EL (cell line): ENCODE data around the gene PLXNA1.

ENCODE experiments used
- DNase-seq: peaks from one replicate; pipeline ENCODE4 v3.0.0-alpha.2; 2016

PLXNA1 gene

DNA sequence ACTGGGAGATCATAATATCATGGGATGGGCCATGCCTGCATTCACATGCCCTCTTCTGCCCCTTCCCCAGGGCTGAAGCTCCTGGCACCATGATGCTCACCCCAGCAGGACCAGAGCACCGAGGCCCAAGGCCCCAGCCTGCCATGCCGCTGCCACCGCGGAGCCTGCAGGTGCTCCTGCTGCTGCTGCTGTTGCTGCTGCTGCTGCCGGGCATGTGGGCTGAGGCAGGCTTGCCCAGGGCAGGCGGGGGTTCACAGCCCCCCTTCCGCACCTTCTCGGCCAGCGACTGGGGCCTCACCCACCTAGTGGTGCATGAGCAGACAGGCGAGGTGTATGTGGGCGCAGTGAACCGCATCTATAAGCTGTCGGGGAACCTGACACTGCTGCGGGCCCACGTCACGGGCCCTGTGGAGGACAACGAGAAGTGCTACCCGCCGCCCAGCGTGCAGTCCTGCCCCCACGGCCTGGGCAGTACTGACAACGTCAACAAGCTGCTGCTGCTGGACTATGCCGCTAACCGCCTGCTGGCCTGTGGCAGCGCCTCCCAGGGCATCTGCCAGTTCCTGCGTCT is 5.6 kb downstream of the PLXNA1 start:
- DNase-seq = no peak

DNA sequence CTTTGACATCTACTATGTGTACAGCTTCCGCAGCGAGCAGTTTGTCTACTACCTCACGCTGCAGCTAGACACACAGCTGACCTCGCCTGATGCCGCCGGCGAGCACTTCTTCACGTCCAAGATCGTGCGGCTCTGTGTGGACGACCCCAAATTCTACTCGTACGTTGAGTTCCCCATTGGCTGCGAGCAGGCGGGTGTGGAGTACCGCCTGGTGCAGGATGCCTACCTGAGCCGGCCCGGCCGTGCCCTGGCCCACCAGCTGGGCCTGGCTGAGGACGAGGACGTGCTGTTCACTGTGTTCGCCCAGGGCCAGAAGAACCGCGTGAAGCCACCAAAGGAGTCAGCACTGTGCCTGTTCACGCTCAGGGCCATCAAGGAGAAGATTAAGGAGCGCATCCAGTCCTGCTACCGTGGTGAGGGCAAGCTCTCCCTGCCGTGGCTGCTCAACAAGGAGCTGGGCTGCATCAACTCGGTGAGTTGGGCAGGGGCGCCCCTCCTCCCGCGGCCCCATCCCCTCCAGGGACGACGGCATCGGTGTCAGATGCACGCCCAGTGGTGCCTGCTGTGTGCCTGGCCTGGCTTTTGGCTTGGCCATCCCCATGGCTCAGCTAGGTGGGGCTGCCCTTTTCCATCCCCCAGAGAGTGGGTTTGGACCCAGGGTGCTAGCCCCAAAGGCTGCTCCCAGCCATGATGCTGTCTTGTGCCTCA is 6.6 kb downstream of the PLXNA1 start:
- no peak for DNase-seq

DNA sequence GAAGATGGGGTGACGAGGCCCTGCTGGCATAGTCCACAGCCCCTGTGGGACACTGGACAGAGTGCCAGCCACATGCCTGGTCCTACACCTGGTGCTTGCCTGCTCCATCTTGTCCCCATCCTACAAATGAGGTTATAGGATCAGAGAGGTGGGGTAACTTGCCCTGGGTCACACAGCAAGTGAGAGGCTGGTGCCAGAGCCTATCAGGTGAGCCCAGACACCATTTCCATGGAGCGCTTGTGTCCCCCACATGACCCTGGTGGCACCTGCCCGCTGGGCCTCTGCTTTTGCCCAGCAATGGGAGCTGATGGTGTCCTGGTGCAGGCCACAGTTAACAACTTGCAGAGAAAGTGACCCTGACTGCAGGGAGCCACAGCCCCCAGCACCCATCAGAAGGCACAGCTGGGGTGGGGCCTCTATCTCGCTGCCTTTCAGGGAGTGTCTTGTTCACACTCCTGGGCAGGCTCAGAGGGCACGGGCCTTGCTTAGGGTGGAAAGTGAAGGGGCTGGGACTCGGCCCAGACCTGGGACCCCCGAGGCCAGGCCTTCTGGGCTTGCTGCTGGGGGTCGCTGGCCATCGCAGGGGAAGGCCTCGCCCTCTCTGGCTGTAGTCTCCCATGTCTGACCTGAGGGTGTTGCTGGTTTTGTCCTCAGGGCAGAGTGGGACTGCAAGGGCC is 7.2 kb downstream of the PLXNA1 start:
- DNase-seq = no peak

DNA sequence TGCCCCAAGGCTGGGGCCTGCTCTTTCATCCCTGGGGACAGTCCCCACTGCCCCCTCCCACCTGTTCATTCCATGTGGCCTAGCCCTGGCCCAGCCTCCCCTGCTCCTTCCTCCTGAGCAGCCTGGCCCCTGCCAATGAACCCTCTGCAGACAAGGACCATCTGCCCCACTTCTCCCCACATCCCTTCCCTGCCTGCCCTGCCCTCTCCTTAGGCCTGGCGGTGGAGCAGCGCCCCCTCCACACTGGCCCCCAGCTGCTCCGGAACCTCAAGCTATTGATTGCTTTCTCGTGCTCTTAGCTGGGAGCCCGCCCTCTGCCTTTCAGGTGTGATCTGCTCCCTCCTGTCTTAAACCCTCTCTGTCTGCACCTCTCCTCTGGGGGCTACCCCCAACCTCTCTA is 8.0 kb downstream of the PLXNA1 start:
- no peak for DNase-seq

DNA sequence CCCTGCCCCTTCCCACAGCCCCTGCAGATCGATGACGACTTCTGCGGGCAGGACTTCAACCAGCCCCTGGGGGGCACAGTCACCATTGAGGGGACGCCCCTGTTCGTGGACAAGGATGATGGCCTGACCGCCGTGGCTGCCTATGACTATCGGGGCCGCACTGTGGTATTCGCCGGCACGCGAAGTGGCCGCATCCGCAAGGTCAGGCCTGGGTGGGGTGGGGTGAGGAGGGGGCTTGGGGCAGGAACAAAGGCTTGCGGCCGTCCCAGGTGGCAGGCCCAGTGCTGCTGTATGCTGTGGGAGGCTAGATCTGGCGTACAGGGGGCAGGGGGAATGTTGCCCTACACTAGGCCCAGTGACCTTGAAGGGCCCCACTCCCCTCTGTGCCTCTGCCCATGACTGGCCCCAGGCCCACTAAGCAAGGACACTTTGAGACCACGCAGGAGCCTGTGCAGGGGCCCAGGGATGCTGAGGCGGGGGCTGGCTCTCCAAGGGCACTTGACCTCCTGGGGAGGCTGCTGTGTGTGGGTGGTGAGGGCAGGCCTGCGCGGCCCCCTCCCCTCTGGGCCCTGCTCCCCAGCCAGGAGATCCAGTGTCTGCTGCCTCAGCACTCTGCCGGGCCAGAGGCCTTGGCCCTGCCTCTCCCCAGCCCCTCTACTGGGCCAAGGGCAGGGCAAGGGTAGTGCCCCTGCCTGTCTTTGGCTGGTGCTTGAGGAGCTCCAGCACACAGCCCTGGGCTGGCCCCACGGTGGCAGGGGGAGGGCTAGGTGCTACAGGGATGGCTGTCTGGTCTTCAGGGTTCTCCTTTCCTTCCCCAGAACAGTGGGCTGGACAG is 8.7 kb downstream of the PLXNA1 start:
- DNase-seq = no peak

DNA sequence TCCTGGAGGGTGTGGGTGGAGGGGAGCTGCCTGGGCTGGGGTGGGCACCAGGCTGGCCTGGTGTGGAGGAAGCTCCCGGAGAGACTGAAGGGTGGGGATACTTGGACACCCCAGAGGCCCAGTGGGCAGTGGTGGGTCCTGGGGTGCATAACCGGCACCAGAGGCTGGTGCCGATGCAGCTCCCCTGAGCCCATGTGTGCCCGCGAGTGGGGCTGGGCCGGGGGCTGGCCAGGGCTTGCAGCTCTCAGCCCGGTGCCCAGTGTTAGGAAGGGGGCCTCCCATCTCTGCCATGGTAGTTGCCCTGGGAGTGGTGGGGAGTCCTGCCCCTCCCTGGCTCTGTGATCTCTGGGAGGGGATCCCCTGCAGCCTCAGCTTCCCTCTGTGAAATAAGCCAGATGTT is 9.3 kb downstream of the PLXNA1 start:
- DNase-seq = no peak

DNA sequence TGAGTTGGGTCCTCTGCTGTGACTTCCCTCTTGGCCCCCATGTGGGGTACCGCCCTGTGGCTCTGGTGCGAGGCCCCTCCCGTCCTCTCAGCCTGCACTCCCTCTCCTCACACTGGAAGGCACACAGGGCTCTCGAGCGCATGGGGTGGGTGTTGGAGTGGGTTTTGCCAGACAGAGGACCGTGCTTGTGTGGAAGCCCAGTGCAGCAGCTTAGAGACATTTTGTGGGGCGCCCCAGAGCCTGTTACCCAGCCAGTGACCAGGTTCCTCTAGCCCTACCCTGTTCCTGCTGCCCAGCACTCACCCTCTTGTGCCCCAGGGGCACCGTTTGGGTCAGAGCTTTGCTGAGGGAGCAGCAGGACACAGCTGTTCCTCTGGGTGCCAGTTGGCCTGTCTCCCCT is 9.9 kb downstream of the PLXNA1 start:
- DNase-seq = no peak

DNA sequence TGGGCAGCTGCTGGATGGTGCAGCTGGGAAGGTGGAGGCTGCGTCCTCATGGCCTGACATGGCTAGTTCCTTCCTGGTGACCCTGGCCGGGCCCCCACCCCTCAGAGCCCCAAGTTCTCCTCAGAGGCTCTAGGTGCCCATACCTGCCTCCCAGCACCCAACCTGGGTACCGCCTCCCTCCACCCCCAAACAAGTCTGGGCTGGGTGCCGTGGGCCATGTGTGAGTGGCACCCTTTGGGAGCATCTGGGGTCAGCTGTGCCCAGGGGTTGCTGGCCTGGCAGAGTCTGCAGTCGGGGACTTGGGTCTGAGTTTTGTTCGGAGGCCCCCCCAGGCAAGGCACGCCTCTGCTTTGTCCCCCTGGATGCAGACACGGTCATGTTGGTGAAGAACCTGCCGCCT is 10.5 kb downstream of the PLXNA1 start:
- DNase-seq = no peak

DNA sequence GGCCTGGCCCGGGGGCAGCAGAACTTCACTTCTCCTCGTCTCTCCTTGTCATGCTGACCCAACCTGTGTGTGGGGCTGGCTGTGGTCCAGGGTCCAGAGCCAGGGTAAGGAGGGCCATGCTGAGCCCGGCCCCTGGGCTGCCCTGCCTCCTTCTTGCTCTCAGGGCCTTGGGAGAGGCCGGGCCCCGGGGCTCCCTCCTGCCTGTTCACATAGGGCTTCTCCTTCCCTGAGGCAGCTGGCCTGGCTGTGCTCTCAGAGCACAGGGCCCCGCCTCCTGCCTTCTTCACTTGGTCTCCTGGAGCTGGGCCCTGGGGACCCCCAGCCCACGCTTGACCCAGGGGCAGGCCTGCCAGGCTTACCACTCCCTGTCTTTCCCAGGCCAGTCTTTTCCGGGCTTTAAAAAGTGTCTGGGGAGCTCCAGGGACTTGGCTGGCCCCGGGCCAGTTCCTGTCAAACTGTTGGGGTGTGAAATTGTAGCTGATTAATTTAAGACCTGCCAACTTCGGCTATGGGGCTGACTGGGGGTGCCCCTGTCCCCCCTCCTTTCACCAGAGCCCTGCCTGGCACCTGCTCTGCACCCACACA is 11.8 kb downstream of the PLXNA1 start:
- no peak for DNase-seq

DNA sequence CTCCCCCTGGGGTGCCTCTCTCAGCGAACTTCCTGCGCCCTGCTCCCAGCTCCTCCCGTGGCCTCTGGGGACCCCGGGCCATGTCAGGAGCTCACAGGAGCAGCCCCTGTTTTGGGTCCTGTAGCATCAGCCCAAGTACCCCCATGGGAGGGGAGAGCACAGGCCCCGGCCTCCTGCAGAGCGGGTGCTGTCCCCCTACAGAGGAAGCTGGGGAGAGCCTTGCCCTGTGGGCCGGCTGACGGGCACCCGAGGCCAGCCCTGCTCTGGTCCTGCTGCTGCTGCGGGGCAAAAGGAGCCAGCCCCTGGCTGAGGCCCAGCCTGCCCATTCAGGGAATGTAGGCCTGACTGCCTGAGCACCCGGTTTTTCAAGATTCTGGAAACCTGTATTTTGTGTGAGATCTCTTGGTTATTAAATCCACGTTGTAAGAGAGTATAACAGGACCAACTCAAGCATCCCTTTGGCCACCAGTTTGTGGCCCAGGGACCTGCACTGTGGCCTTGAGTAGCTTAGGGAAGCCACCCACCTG is 12.4 kb downstream of the PLXNA1 start:
- no peak for DNase-seq

DNA sequence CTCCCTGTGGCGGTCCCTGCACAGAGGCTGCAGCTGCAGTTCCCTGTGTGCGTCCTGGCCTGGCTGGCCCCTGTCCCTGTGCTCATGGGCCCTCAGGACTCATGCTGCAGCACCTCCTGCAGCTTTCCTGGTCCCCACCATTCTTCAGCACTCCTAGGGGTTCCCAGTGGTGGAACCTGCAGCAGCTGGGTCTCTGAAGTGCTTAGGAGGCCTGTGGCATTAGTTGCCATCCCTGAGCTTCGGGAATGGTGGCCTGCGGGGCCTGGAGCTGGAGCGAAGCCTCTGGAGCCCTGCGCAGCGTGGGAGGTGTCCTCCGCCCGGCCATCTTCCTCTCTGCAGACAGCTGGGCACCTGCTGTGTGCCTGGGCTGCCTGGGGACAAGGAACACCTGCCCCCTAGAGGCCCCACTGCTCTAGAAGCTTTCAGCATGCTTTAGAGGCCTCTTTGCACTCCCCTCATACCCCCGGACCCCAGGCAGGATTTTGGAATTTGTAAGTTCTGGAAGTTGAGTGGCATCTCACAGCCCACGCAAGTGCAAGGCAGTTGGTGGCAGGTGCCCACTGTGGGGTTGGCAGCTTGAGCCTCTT is 13.1 kb downstream of the PLXNA1 start:
- no peak for DNase-seq

DNA sequence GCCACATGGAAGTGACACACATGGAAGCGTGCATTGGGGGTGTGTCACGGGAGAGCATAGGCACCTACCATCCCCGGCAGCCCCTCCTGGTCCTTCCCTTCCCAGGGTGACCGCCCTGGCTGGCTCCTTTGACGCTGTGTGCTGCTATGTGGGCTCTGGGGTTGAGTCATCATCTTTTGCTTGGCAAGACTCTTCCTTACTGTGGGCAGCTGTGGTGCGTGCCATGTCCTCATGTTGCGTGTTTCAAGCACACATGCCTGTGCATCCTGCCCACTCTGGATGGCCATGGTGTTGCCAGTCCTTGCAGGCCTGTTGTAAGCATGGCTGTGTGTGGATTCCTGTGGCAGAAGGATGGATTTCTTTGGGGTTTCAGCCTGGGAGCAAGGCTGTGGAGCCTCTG is 14.0 kb downstream of the PLXNA1 start:
- DNase-seq = peak; percentile 23

DNA sequence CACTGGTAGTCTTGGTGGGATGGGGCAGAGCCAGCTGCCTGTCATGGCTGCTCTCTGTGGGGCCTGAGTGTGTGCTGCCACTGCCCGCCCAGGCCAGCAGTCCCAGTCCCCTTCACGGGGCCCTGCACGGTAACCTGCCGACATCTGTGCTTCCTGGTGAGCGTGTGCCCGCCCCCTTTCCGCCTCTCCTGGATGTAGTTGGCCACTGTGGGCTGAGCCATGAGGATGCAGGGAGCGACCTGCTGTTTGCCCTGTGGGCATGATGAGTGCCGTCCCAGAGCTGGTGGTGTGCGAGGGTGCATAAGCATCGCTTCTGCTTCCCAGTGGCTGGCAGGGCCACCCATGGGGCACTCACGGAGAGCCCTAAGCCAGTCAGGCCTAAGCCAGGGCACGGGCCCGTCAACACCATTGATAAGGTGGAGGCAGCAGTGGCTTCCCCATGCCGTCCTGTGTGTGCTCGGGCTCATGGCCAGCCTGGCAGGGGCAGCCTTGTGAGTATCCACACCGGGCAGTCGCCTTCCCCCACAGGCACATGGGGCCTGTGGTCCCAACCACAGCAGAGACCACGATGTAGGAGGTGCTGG is 14.6 kb downstream of the PLXNA1 start:
- DNase-seq = no peak

DNA sequence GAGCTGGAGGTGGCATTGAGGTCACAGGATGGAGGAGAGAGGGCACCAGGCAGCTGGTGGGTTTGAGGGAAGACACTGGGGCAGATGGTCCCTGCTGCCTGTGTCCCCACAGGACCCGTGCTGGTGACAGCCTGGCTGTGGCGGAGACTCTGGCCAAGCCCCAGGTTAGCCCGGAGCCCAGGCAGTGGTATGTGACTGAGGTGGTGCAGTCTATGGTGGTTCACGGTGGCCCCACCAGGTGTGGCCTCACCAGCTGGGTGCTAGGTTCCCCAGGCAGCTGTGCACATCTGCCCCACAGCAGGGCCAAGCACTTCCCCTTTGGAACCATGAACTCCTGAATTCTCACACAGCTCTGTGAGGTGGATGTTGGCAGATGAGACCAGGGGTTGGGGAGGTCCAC is 15.4 kb downstream of the PLXNA1 start:
- DNase-seq = no peak

DNA sequence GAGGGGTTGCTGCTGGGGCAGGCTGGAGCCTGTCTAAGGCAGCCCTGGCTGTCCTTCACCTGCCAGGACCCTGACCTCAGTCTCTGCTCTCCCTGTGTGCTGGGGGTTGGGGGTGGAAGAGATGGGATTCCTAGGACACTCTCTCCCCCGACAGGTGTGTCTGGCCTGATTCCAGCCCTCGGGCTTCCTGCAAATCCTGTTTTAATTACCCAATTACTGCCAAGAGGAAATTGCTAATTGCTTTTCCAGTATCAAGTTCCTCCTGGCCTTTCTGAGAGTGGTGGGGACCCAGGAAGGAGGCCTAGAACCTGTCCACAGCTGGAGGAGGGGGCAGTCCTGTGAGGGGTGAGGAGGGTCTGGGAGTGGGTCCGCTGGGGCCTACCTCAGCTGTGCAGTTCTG is 15.8 kb downstream of the PLXNA1 start:
- no peak for DNase-seq

DNA sequence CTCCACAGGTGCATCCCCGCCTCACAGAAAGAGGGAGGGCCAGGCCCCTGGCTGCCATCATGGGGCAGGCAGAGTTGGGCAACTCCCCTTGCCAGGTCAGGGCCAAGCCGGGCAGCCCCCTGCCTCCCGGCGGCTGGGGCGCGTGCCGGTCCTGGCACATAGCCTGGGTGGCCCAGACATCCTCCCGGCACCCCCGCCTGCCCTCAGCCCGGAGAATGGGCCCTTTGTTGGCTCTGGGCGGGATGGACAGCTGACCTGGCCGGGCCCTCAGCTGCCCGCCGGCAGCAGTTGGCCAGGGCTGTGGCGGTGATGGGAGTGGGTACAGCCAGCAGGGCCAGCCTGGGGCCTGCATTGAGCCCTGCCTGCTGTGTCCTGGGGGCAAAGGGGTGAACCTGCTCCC is 16.5 kb downstream of the PLXNA1 start:
- no peak for DNase-seq

DNA sequence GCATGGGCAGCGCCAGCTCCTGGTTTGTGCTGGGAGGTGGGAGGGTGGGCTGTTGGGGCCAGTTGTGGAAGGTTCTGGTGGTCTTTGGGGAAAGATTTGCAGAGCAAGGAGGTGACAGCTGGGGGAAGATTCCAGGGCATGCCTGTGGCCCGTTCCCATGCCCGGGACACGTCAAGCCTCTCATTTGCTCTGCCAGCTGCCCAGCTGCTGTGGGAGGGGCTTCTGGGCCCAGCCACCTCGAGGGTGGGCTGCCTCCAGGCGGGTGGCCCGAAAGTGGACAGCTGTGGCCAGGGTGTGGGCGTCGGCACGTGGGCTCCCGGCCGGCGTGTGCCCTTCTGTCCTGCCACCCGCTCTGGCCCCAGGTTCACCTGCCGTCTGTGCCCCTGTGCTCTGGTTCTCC is 17.2 kb downstream of the PLXNA1 start:
- no peak for DNase-seq

DNA sequence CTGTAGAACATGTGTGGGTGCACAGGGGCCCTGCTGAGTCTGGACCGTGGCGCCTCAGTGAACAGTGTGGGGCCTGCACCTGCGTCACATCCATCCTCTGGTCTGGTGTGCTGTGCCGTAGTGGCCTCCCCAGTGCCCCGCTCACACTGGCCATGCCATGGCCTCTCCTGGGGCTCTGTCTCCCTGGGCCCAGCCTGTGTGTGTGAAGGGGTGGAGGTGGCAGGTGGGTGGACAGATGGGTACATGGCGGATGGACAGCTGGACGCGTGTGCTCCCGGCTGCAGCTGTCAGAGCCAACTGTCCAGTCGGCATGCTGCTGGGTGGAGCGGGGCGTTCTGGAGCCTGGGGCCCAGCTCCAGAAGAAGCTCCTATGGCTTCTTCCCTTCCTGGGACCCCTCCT is 17.8 kb downstream of the PLXNA1 start:
- DNase-seq = no peak

DNA sequence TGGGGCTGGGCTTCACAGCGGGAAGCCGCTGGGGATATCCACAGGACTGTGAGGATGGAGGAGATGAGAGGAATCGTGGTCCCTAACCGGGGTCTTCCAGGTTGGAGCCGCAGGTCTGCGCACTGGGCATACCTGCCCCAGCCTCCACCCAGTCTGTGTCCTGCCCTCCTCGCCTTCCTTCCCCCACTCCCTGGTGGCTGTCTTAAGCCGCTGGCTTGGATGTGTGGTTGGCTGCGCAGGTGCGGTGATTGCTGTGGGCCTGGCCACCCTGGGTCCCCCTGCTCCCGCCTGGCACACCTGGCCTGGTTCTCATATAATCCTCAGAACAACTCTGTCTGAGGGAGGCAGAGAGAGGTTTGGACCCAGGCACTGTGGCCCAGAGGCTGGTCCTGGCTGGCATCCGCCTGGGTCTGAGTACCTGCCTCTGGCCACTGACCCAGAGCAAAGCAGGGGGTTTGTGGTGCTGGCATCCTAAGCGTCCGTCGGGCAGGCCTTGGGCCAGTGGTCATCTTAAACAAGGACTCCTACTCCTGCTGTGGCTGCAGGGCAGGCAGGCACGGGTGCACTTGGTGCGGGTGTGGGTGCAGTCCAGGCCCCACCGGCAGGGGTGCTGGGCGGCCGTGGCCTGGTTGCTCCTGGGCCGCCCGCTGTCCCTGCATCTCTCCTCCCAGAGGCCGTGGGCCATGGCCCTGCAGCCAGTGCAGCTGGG is 18.7 kb downstream of the PLXNA1 start:
- DNase-seq = no peak

DNA sequence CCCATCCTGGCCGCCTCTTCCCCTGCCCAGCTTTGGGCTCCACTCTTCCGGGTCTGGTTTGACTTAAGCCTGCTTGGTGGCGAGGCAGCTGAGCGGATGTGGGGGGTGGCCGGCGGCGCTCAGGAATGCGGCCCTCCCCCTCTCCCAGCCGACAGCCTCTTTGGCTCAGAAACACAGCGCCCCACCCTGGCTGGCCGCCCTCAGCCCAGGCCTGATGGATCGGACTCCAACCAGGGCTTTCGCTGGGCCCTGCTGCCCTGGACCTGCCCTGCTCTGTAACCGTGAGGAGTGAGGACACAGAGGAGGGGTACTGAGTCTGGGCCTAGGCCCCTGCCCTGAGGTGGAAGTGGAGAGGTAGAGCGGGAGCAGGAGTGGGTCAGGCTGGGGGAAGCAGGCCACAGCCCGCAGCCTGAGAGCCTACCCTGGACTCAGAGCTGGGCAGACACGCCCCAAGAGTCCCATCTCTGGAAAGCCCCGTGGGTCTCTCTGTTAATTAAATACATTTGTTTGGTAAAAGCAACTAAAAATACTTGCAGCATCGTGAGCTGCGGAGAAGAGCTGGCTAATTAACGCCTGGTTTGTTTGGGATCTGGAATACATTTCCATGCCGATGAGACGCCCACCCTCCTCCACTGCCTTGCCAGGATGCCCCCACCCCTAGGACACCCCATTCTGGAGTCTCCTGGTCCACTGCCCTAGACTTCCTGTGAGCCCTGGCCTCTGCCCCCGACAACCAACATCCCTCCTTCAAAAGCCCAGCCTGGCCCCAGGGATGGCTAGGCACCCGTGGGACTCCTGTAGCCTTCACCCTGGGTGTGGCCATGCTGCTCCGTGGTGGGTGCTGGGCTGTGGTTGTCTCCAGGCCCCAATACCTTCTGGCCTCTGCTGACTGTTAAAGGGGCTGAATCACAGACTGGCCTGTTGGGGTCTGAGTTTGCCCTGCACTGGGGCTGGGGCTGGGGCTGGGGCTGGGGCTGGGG is 19.6 kb downstream of the PLXNA1 start:
- peak; percentile 94 for DNase-seq
